ENCODE measurements around the gene XG.
"Not testable (repeated sequence)": the region's sequence is repeated elsewhere in the genome, so short reads cannot be mapped to it uniquely, and the experiment has no call there.

The XG gene

GRCh38 chrX:2733286-2733685, 18.6 kb upstream of the XG start:
- no peak for DNase-seq (ENCODE audit: extremely low spot score)
- TF ChIP-seq CTCF (IDR thresholded peaks at IDR 0.05; ENCODE audit: control extremely low read depth, extremely low read depth, low read depth, missing control alignments): no peak
- ChIA-PET POLR2A (no interaction called here), CTCF (no interaction called here)

GRCh38 chrX:2735270-2735669, 16.6 kb upstream of the XG start:
- POLR2A ChIA-PET: no interaction called here
- no peak for TF ChIP-seq CTCF (IDR thresholded peaks at IDR 0.05; ENCODE audit: control extremely low read depth, extremely low read depth, low read depth, missing control alignments)
- DNase-seq (ENCODE audit: extremely low spot score): no peak
- CTCF ChIA-PET: no interaction called here

- TF ChIP-seq CTCF (IDR thresholded peaks at IDR 0.05; ENCODE audit: control extremely low read depth, extremely low read depth, low read depth, missing control alignments): no peak
- ChIA-PET POLR2A (no interaction called here), CTCF (no interaction called here)
- no peak for DNase-seq (ENCODE audit: extremely low spot score)
Observed at GRCh38 chrX:2740672-2741071, 11.2 kb upstream of the XG start.

GRCh38 chrX:2741386-2741785, 10.5 kb upstream of the XG start:
- TF ChIP-seq CTCF (IDR thresholded peaks at IDR 0.05; ENCODE audit: control extremely low read depth, extremely low read depth, low read depth, missing control alignments): no peak
- POLR2A ChIA-PET: no interaction called here
- CTCF ChIA-PET: no interaction called here
- DNase-seq (ENCODE audit: extremely low spot score): no peak

GRCh38 chrX:2746250-2746649, 5.6 kb upstream of the XG start:
- DNase-seq (ENCODE audit: extremely low spot score); POLR2A ChIA-PET; CTCF ChIA-PET: not testable (repeated sequence)

GRCh38 chrX:2748171-2748814, 3.5 kb upstream of the XG start:
- ChIA-PET CTCF (no interaction called here), POLR2A (no interaction called here)
- TF ChIP-seq CTCF (IDR thresholded peaks at IDR 0.05; ENCODE audit: control extremely low read depth, extremely low read depth, low read depth, missing control alignments): no peak
- DNase-seq (ENCODE audit: extremely low spot score): no peak

- no peak for DNase-seq (ENCODE audit: extremely low spot score)
- CTCF ChIA-PET: no interaction called here
- no peak for TF ChIP-seq CTCF (IDR thresholded peaks at IDR 0.05; ENCODE audit: control extremely low read depth, extremely low read depth, low read depth, missing control alignments)
- POLR2A ChIA-PET: no interaction called here
Observed at GRCh38 chrX:2748815-2749188, 3.0 kb upstream of the XG start.

All from GM10248 (cell line).